Ovary (tissue), 3 donors: Measurements from ENCODE around the gene SEMA6A.

Source experiments
- EP300 ChIP-seq: sonication (generic); formaldehyde crosslinking; IDR thresholded peaks from one replicate; pipeline ENCODE4 v1.6.1; 2017; ENCODE audit warnings: antibody characterized with exemption
- POLR2A ChIP-seq: fragments of 450-650 bp; IDR thresholded peaks from one replicate; pipeline ENCODE4 v1.6.1; 2017; ENCODE audit warnings: antibody characterized with exemption, mild to moderate bottlenecking, moderate library complexity
- TF ChIP-seq, protein P1 (sequence below), 3 donors: fragments of 450-650 bp in 2 of 3; fragments of 200-600 bp in 1 of 3; IDR thresholded peaks; one replicate each; pipeline versions ENCODE4 v1.5.1 to v1.8.0; 2016 to 2022; ENCODE audit warnings: antibody characterized with exemption in 3 of 3, mild to moderate bottlenecking in 1 of 3
- donor health status: DM: no; HTN: no; CAD: no.

DNA sequence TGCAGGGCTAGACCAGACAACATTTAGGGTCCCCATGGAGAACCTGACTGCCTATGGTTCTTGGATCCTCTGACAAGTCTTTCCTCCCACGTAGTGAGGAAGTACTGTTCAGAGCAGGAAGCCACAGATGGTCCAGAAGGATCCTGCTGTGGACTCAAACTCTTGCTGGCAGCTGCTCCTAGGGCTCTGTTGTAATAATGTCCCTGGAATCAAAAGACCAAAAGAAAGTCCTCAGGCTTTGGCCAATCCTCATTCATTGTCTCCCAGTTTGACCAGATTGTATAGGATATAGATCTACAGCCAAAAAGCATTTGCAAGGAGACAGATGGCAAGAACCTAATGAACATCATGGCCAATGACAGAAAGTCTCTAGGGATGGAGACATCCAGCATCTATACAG, 53.9 kb downstream of the SEMA6A start:
- TF ChIP-seq, protein P1, sequence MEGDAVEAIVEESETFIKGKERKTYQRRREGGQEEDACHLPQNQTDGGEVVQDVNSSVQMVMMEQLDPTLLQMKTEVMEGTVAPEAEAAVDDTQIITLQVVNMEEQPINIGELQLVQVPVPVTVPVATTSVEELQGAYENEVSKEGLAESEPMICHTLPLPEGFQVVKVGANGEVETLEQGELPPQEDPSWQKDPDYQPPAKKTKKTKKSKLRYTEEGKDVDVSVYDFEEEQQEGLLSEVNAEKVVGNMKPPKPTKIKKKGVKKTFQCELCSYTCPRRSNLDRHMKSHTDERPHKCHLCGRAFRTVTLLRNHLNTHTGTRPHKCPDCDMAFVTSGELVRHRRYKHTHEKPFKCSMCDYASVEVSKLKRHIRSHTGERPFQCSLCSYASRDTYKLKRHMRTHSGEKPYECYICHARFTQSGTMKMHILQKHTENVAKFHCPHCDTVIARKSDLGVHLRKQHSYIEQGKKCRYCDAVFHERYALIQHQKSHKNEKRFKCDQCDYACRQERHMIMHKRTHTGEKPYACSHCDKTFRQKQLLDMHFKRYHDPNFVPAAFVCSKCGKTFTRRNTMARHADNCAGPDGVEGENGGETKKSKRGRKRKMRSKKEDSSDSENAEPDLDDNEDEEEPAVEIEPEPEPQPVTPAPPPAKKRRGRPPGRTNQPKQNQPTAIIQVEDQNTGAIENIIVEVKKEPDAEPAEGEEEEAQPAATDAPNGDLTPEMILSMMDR (IDR thresholded peaks at IDR 0.05) = no peak
- TF ChIP-seq POLR2A (no peak), EP300 (no peak)
